Activated CD8-positive, alpha-beta T cell treated with anti-CD3 and anti-CD28 coated beads for 36 hours (primary cell): ENCODE measurements around the gene SVEP1. TPM values are rescaled to one million over a fixed set of nuclear protein-coding genes. Genes with fewer than 3 reads are reported as not detected.

ENCODE experiments used
- ATAC-seq: fragments of 200-7000 bp; cut with Tn5 transposase; one replicate; pipeline ENCODE4 v1.10.0; 2021; ENCODE audit warnings: mild to moderate bottlenecking, moderate library complexity
- CTCF ChIA-PET: fragments of 350-600 bp; sonication (Branson Sonifier 250); formaldehyde crosslinking; loops from one replicate; lab custom pipeline; 2021; ENCODE audit warnings: antibody characterized with exemption; lab: Charles Lee
- POLR2A ChIA-PET: fragments of 350-600 bp; sonication (Branson Sonifier 250); formaldehyde crosslinking; loops from one replicate; lab custom pipeline; 2021; ENCODE audit warnings: antibody characterized with exemption; lab: Charles Lee
- DNase-seq: peaks from one replicate; pipeline ENCODE4 v3.0.0-alpha.2; 2020
- H3K27ac Mint-ChIP-seq: one replicate; pipeline ENCODE4 v1.8.0; 2021; ENCODE audit warnings: mild to moderate bottlenecking, mixed read lengths
- H3K27me3 Mint-ChIP-seq: one replicate; pipeline ENCODE4 v1.8.0; 2021; ENCODE audit warnings: mixed read lengths
- H3K36me3 Mint-ChIP-seq: one replicate; pipeline ENCODE4 v1.8.0; 2021; ENCODE audit warnings: low read depth, mixed read lengths
- H3K4me1 Mint-ChIP-seq: one replicate; pipeline ENCODE4 v1.8.0; 2021; ENCODE audit warnings: low read depth, mixed read lengths
- H3K4me3 Mint-ChIP-seq: one replicate; pipeline ENCODE4 v1.8.0; 2021; ENCODE audit warnings: mild to moderate bottlenecking, moderate library complexity, mixed read lengths
- H3K9me3 Mint-ChIP-seq: one replicate; pipeline ENCODE4 v1.8.0; 2021; ENCODE audit warnings: mixed read lengths
- CTCF ChIP-seq: fragments of 200-600 bp; IDR thresholded peaks from one replicate; pipeline ENCODE4 v1.8.0; 2022; ENCODE audit warnings: antibody characterized with exemption, mild to moderate bottlenecking
- intact Hi-C: fragments of 100-400 bp; cut with micrococcal nuclease; formaldehyde crosslinking; loops from one replicate; pipeline ENCODE4 v1.10.0; 2022
- total RNA-seq, 2 experiments: library from RNA; stranded (reverse); gene quantifications; one replicate each; pipeline ENCODE4 v1.2.3, GENCODE V29; 2021

The SVEP1 gene
- total RNA-seq, 2 experiments from 2014 or later, result not detected

GRCh38 chr9:110559869-110560268 lies 19.7 kb downstream of the SVEP1 start:
- no peaks in the 10 kb centered on the region for H3K27me3 Mint-ChIP-seq
- TF ChIP-seq CTCF, result no peak

GRCh38 chr9:110555551-110556331 lies 23.8 kb downstream of the SVEP1 start:
- Mint-ChIP-seq H3K27ac (no peak overlapping the region), H3K4me3 (no peak overlapping the region), H3K36me3 (no peaks in the 10 kb centered on the region), H3K27me3 (no peaks in the 10 kb centered on the region), H3K9me3 (no peaks in the 10 kb centered on the region), H3K4me1 (no peaks in the 10 kb centered on the region)
- ChIA-PET CTCF (interaction anchor here (1.4 kb wide), 1 partner anchor 12 kb away, joined by 3 read pairs; no protein-coding TSS in a partner anchor), POLR2A (no interaction called here)
- DNase-seq (no peak), ATAC-seq (no peak)
- intact Hi-C loops, result no loop called here
- no peak for TF ChIP-seq CTCF

More at GRCh38 chr9:110559869-110560268, 19.7 kb downstream of the SVEP1 start:
- ATAC-seq (no peak), DNase-seq (no peak)
- ChIA-PET CTCF (no interaction called here), POLR2A (no interaction called here)
- Mint-ChIP-seq H3K4me3 (no peak overlapping the region), H3K4me1 (no peaks in the 10 kb centered on the region), H3K9me3 (no peaks in the 10 kb centered on the region), H3K27ac (no peak overlapping the region), H3K36me3 (no peaks in the 10 kb centered on the region)
- intact Hi-C loops, result no loop called here

GRCh38 chr9:110546411-110546871 lies 33.1 kb downstream of the SVEP1 start:
- Mint-ChIP-seq H3K4me3 (no peak overlapping the region), H3K27me3 (no peaks in the 10 kb centered on the region), H3K9me3 (no peaks in the 10 kb centered on the region), H3K4me1 (no peaks in the 10 kb centered on the region), H3K27ac (no peak overlapping the region), H3K36me3 (no peaks in the 10 kb centered on the region)
- ChIA-PET CTCF (no interaction called here), POLR2A (no interaction called here)
- no peak for ATAC-seq
- intact Hi-C loops, result no loop called here
- TF ChIP-seq CTCF, result no peak
- DNase-seq, result no peak

- H3K4me1 Mint-ChIP-seq, result no peaks in the 10 kb centered on the region
- TF ChIP-seq CTCF, result no peak
- intact Hi-C loops, result no loop called here
- H3K36me3 Mint-ChIP-seq, result no peaks in the 10 kb centered on the region
- ChIA-PET POLR2A (no interaction called here), CTCF (no interaction called here)
- DNase-seq (no peak), ATAC-seq (no peak)
- no peaks in the 10 kb centered on the region for H3K27me3 Mint-ChIP-seq
- no peaks in the 10 kb centered on the region for H3K9me3 Mint-ChIP-seq
- H3K4me3 Mint-ChIP-seq, result no peak overlapping the region
- no peak overlapping the region for H3K27ac Mint-ChIP-seq
These were observed 33.8 kb downstream of the SVEP1 start for GRCh38 chr9:110545705-110546104.

- H3K4me3 Mint-ChIP-seq, result no peak overlapping the region
- intact Hi-C loops, result no loop called here
- no peaks in the 10 kb centered on the region for H3K9me3 Mint-ChIP-seq
- no peaks in the 10 kb centered on the region for H3K36me3 Mint-ChIP-seq
- ChIA-PET CTCF (interaction anchor here (1.2 kb wide), 1 partner anchor 12 kb away, joined by 3 read pairs; no protein-coding TSS in a partner anchor), POLR2A (no interaction called here)
- no peaks in the 10 kb centered on the region for H3K27me3 Mint-ChIP-seq
- no peak overlapping the region for H3K27ac Mint-ChIP-seq
- H3K4me1 Mint-ChIP-seq, result no peaks in the 10 kb centered on the region
- ATAC-seq (no peak), DNase-seq (no peak)
- no peak for TF ChIP-seq CTCF
These were observed 35.9 kb downstream of the SVEP1 start for GRCh38 chr9:110543631-110544051.
